Stimulated activated CD8-positive, alpha-beta memory T cell treated with anti-CD3 and anti-CD28 coated beads, Interleukin-7, amount 100 ng/mL, for 24 hours (primary cell): ENCODE results near the gene DISC1.

ENCODE experiments used
- DNase-seq: peaks from one replicate; pipeline ENCODE4 v3.0.0-alpha.2; 2020; ENCODE audit warnings: low read depth

The DISC1 gene

DNA sequence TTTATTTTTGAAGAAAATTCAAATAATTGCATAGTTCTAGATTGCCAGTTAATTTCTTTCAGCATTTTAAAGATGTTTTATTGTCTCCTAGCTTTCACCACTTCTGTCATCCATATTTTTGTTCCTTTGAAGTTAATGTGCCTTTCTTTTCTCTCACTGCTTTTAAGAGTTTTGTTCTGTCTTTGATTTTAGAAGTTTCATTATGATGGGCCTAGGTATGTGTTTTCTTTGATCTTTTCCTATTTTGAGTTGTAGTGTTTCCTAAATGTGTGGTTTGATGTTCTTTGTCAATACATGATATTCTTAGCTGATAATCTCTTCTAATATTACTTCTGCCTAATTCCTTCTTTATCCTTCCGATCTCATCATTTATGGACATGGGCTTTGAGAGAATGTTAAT is 378.7 kb downstream of the DISC1 start:
- no peak for DNase-seq

DNA sequence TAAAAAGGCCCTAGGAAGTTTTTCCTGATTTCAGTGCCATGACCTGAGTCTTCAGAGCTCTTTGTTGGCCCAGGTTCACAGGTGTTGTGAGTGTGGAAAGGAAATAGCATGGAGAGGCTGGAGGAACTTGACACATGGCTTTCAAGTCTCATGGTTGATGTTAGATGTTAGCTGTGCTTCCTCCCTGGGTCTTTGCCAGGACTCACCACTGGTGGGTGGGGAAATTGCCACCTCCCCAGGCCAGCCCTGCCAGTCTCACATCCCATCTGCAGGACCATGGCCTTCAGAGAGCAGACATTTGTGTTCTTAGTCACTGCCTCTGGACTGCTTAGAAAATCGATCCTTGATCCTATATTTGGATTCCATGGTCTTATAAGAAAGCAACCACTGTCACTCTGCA is 383.2 kb downstream of the DISC1 start:
- DNase-seq, result no peak

DNA sequence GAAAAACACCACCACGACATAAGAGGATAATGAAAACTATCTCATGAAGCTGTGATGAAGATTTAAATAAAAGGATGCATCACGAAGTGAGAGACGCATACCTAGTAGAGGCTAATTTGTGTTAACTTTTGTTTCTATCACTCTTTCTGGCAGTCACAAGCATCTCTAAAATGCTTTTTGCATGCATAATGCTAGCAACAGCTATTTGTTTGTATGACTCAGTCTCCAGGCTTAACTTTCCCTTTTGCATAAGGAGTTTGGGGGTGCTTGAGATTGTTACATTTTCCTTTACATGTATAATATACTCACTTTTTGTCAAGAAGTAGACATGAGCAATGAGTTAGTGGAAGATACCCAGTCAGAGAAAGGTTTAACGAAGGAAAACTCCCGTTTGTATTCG is 385.4 kb downstream of the DISC1 start:
- no peak for DNase-seq

DNA sequence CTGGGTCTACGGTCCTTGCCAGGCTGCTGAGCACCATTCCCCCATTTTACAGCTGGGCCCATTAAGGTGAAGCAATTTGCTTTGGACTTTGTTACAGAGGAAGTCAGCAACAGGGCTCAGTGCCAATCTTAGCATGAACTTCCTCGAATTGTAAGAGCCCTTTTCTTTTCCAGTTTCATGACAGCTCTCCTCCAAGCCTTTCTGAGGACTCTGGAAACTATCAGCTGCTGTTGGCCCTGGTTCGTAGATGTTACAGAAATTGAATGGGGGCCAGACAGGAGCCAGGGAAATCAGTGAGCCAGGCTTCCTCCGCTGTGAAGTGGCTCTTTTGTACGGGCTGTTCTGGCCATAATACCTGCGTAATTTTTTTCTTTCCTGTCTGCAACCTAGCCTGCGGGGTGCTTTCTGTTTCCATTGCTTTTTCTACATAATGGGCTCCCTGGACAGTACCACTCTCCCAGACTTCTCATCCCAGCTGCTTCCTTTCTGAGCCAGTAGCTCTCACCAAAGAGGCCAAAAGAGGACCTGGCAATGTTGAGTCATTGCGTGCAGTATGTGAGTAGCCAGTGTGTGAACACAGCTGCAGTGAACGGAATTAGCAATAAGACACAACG is 386.3 kb downstream of the DISC1 start:
- no peak for DNase-seq

DNA sequence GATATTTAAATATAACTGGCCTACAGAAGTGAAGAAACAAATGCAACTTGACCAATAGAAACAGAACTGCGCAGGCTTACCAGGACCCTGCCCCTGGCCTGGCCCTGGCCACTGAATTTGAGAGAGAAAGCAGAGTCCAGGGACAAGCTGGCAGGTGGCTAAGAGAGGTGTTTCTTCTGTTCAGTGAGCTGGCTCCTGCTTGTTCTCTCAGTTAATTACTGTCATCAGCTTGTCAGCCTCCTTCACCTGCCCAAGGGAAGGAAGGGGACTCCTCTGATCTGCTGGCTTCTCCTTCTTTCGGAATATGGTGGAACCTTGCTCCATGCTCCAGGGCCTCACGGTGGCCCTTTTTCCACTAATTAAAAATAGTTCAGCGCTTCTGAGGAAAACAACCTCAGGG is 388.4 kb downstream of the DISC1 start:
- no peak for DNase-seq

DNA sequence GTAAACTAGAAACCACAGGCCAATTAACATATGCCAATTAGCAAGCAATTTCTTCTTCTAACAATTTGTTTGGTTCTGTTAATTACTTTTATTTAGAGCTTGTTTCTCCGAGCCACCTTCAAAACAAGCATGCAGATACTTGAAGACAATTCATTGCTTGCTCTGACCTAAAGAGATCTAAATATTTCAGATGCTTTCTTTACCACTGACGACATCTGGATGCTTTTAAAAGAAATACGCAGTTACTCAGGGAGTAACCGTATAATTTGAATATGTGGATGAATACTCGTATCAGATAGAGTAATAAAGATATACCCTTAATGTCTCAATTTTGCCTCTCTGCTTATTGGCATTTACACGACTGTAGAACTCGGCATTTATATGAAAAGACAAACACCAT is 390.0 kb downstream of the DISC1 start:
- DNase-seq, result no peak

DNA sequence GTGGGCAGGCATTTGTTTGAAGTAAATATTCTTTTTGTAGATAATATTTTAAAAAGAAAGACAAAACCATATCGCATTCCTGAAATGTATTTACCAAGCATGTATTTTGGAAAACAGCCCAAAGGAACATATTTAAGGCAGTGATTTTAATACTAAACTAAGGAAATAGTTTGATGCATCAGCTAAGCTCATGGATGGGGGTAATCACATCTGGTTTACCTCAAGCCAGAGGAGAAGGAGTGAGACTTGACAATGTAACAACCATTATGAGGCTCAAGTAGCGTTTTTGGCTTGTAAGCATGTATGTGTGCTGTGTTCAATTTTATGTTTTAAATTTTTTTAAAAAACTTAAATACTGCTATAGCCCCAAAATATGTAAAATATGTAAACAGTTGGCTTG is 390.5 kb downstream of the DISC1 start:
- no peak for DNase-seq

DNA sequence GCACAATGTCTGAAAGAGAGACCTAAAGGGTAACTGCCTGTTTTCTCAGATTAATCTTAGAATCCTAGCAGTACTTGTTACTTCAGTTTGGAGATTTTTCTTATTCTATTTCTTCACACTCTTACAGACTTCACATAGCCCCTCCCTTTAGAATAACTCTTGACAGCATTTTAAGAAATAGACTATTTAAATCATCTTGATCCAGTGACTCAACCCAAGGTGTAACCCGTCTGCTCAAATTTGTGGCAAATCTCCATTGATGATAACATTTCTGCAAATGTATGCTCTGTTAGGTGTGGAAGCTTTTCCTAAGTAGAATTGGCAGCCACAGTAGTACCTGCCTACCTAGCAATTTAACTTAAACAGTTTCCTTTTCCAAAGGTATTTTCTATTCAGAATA is 391.2 kb downstream of the DISC1 start:
- DNase-seq, result no peak

DNA sequence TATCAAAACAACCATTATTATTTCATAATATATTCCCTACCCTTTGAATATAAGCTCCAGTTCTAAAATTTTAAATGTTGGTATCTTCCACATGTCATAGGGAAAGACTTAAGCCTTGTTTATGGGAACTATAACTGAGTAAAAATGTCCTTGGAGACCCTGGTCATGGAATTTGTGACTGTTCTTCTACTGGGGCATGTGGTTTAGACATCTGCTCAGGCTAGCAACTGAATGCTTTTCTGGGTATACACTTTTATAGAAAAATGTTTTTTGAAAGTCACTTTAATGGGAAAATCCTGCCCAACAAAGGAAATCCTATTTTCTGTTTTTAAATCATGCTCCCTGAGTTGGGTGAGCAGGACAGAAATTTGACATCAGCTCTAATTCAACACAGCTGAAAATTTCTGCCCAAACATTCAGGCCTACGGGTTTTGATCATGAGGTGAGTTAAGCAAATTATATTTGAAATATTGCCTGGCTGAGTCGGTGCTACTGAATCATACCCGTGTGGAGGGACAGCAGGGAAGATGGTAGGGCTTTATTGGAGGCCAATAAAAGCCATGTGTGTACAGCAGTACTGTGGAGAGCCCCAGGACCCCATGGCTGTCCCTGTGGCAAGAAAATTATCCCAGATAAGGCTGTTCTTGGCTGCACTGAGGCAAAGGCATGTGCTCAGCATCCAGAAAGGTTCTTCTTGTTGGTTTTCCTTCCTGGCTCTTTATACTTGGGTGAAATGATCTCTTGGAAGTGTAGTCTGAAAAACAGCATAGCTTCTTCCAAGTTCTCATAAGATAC is 391.8 kb downstream of the DISC1 start:
- no peak for DNase-seq

DNA sequence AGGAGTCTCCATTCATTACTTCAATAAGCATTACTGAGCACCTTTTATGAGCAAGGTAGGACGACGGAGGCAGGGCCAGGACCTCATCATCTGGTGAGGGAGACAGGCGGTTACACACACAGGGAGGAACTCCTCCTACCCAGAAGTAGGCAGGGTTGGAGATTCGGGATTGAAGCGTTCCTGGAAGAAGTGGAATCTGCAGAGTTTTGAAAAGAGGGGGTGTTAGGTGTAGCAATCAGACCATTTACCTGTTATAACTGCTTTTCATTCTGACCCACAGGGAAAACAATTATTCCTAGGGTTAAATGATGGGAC is 392.4 kb downstream of the DISC1 start:
- no peak for DNase-seq

DNA sequence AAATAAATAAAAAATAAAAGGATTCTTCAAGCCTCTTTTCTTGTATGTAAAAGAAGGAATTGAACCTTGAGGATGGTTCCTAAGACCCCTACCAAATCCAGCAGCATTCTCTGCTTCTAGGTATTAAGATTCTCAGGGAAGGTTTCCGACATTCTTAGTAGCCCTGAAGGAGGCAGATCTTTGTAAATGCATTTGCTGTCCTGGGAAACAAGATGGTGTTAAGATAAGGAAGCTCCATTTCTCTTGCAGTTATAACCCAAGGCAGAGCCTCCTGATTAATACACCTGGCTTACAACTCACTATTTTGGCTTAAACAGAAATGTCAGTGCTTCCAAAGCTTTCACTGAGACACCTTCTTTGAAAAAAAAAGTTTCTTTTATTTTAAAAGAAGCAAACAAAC is 393.8 kb downstream of the DISC1 start:
- DNase-seq, result no peak

DNA sequence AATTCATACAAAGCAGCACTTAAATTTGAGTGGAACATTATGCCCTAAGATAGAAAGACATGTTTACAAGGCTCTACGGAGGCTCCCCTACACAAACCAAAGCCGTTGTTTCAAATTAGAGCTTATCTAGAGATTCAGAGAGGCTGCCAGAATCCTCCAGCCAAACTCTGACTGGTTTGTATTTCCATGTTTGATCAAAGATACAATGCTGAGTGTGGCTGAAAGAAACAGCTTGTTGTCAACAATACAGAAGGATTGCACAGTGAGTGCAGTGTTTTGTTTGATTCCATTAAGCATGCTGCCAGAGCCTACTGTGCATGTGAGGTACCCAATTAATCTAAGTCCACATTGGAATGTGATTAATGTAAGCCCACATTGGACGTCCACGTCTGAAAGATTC is 402.7 kb downstream of the DISC1 start:
- DNase-seq, result no peak

DNA sequence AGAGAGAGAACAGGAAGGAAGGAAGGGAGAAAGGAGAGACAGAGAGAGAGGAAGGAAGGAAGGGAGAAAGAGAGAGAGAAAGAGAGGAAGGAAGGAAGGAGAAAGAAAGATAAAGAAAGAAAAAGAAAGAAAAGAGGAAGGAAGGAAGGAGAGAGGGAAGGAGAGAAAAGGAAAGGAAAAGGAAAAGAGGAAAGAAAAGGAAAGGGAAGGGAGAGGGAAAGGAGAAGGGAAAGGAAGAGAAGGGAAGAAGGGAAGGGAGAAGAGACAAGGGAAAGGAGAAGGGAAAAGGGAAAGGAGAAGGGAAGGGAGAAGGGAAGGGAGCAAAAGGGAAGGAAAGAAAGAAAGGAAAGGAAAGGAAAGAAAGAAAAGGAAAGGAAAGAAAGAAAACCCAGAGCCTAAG is 404.6 kb downstream of the DISC1 start:
- no peak for DNase-seq

DNA sequence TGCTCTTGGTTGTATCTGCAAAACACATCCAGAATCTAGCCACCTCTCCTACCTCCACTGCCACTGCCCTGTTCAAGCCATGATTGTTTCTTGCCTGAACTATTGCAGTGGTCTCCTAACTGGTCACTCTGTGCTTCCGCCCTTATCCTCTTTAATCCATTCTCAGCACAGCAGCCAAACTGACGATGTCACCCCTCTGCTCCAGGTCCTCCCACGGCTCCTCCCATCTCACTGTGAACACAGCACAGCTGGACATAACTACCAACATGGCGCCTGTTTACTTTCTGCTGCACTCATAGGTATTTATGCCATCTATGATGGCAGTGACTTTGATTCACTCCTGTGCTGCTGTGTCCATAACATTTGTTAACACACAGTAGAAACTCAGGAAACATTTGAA is 406.7 kb downstream of the DISC1 start:
- no peak for DNase-seq

DNA sequence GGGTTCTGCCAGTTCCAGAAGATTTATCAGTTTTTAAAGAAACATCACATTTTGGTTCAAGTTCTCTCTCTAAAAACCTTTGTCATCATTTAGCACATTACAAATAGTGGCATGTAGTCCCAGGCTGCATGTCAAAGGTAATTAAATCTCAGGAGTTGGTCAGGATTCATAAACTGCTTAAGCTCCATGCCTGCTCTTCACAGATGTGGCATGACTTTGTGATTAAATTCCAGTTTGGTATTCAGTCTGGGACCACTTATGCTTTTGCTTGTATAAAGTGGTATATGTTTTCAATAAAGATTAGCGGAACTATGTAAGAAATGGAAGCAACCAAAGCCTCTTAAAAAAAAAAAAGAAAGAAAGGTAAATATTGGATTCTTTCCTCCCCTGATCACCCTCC is 408.0 kb downstream of the DISC1 start:
- DNase-seq, result no peak

DNA sequence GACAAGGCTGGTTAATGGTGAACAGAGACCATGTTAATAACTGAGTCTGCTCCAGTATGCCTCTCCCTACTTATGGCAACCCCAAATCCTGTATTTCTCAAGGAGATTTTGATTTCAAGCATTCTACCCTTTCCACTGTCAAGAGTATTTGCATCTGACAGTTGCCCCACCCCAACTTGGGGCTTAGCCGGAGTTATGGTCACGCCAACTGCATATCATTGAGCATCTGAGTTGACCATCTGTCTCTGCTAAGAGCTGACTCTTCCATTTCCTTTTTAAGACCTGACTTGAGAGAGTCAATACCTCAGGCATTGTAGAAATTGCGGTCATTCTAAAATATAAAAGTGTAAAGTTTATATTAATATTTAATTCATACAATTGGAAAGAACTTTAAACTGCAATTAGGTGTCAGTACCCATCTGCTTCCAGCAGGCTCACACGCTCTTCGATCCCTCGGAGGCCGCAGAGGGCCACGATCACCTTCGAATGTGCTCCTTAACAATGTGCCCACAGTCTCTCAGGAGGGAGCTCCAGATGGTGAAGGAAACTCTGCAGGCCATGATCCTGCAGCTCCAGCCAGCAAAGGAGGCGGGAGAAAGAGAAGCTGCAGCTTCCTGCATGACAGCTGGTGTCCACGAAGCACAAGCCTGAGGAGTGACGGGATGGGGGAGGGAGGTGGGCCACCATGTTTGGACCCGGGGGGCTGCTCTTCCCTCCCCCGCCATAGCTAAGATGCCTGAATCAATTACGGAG is 409.8 kb downstream of the DISC1 start:
- DNase-seq, result no peak

DNA sequence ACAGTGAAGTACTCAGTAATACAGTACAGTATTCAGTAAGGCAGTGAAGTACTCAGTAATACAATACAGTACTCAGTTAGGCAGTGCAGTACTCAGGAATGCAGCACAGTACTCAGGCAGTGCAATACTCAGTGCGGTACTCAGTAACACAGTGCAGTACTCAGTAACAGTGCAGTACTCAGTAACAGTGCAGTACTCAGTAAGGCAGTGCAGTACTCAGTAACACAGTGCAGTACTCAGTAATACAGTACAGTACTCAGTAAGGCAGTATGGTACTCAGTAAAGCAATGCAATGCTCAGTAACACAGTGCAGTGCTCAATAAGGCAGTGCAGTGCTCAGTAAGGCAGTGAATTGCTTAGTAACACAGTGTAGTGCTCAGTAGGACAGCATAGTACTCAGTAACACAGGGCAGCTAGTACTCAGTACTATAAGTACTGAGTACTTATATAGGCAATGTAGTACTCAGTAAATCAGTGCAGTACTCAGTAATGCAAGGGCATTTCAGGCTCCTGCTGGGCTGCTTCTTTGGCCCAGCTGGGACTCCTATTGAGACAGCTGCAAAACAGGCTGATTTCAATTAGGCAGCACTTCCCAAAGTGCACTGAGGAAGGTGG is 411.3 kb downstream of the DISC1 start:
- DNase-seq, result no peak

DNA sequence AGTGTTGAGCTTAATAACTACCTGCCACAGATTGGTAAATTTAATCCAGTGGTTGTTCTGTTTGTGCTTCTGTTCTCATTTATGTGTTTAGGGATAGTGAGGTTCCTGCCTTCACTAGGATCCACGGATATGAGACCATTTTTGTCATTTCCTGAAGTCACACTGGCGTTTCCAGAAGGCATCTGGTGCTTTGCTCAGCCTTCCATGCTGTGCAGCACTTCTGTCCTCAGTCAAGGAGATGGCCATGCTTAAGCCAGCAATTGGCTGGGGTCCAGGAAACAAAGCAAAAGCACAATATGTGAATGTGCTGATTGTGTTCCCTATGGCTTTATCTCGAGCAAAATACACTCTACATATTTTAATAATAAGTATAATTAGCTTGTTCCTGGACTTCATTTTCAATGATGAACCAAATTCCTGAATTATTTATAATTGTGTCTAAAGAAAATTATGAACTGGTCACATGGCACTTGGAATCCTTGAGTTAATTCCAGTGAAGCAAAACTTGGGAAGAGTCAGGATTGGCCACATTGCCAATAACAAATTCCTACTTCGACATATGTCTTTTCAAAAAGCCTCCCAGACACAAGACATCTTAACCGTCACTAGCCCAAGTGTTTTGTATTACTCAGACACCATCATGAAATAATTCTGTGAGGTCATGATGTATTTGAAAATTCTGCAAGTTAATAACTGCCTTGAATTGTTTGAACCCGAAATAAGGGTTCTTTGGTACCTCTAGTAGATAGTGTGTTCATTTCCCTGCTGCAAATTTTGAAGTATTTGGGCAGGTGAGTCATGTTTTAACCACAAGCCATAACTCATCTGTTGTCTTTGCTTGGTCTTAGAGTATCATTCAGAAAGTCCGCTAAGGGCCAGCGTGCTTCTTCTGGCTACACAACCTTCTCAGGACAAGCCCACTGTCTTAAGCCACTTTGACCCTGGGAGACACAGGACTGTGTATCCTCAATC is 412.4 kb downstream of the DISC1 start:
- no peak for DNase-seq

DNA sequence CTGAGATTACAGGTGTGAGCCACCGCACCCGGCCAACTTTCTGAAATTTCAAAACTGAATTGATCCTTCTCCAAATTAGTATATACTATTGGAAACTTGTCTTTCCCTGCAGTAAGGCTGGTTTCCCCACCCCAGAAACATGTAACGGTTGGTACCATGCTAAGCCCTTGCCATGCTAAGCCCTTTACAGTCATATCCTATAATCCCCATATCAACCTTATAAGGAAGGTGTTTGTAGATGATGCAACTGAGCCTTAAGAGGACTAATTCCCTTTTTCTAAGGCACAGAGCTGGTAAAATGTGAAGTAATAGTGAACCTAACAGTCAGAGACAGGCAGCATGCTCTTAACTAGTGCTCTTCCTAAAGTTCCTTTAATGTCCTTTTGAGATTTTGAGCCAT is 413.7 kb downstream of the DISC1 start:
- no peak for DNase-seq

DNA sequence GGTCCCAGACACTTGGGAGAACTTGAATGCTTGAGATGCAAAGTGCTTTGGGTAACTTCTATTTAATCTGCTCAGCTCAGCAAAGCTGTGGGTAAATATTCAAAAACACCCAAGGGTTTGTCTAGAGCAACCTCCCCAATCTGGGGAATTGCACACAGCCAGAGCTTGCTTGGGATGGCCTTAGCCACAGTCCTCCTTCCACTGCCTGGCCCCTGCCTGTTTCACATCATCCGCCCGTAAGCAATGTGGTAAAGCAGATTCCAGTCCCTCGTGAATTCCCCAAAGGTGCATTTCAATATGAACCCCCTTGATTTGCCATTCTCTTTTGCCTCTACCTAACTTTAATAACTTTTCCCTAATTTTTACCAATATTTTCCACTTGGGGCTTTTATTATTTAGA is 418.1 kb downstream of the DISC1 start:
- DNase-seq, result no peak

DNA sequence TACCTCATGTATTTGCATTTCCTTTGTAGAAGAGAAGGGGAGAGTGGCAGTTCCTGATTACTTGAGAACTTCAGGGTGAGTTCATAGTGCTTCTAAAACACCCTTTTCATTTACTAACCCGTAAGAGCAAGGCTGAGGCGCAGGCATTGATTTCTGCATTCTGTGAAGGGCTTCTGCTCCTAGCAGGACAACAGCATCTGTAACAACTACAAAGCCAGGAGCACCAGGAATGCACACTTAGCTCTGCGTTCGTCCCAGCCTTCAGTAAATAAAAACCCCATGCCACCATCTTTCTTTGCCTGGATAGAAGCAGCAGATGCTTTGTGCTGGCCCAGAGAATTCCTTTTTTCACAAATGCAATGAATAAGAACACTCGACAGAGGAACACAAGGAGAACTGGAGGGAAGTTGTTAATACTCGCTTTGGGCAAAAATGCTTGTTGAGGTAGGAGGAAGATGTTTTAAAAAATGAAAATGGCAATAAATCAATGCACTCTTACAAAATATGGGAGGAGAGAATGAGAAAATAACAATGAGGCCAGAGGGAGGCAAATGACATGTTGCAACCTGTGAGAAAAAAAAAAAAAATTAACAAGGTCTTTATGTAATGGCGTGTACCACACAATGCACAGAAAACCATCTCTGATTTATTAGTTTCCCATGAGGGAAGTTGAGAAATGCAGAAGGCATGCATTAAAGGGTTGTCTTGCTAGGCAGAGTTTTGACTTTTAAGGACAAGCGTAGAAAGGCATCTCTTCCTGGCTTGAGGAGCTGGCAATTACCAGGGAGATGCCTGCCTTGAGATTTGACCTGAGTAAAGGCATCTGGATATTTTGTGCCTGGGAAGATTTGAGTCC is 418.8 kb downstream of the DISC1 start:
- DNase-seq, result no peak
